ENCODE results near the gene MAN1C1. TPM values are rescaled to one million over a fixed set of nuclear protein-coding genes. Genes with fewer than 3 reads are reported as not detected.
A peak's percentile ranks its signal among the peaks of the same experiment; 100 is the strongest.

MAN1C1 gene
- total and polyA plus RNA-seq, 8 donors, result 2.1 to 9.2 (median 4.0) TPM

DNA sequence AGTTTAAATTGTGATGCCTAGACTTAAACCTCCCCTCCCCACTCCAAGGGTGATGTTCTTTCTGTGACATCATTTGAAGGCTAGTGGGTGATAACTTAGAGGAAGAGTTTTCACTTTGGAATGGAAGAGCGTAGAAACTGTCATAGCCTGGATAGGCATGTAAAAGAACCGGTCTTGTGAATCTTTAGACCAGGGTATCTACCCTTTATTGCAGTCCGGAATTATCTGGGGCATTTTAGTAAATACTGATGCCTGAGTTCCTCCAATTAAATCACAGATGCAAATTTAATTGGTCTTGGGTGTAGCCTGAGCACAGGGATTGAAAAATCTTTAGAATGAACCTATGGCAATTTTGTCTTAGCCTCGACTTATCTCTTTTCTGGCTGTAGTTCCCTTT lies 24.7 kb downstream of the MAN1C1 start:
- no peak for TF ChIP-seq CTCF (IDR thresholded peaks at IDR 0.05)
- H3K4me3 ChIP-seq, result no peak overlapping the region
- no peaks in the 10 kb centered on the region for H3K9me3 ChIP-seq
- FAIRE-seq (no peak), ATAC-seq (no peak), DNase-seq (no peak)
- no peak overlapping the region for H3K27ac ChIP-seq
- no peaks in the 10 kb centered on the region for H3K27me3 ChIP-seq
- H3K4me1 ChIP-seq, result no peaks in the 10 kb centered on the region
- 69 to 79% methylated on average over 4 of the region's 4 CpGs for WGBS, 2 donors
- intact Hi-C loops (cut with DNase I), result no loop called here
- H3K36me3 ChIP-seq, result no peaks in the 10 kb centered on the region

- intact Hi-C loops (cut with DNase I), result no loop called here
- WGBS, 2 donors, result 65 to 73% methylated on average over 8 of the region's 8 CpGs
- H3K27me3 ChIP-seq, result no peaks in the 10 kb centered on the region
- no peaks in the 10 kb centered on the region for H3K9me3 ChIP-seq
- no peak for DNase-seq
- H3K4me3 ChIP-seq, result no peak overlapping the region
- no peak for FAIRE-seq
- no peak for TF ChIP-seq CTCF (IDR thresholded peaks at IDR 0.05)
- no peak overlapping the region for H3K27ac ChIP-seq
- H3K4me1 ChIP-seq, result no peaks in the 10 kb centered on the region
- no peaks in the 10 kb centered on the region for H3K36me3 ChIP-seq
- ATAC-seq, result peak in 3 of 4 donors; percentile 23 to 50 (median 31)
Observed at GRCh38 chr1:25641931-25642573, 25.5 kb downstream of the MAN1C1 start.

GRCh38 chr1:25642574-25643108 lies 26.1 kb downstream of the MAN1C1 start:
- WGBS, 2 donors, result 70 to 83% methylated on average over 8 of the region's 8 CpGs
- H3K9me3 ChIP-seq, result no peaks in the 10 kb centered on the region
- peak in 3 of 4 donors; percentile 44 to 76 (median 59) for ATAC-seq
- no peak for DNase-seq
- H3K36me3 ChIP-seq, result no peaks in the 10 kb centered on the region
- no peak overlapping the region for H3K27ac ChIP-seq
- no peaks in the 10 kb centered on the region for H3K4me1 ChIP-seq
- intact Hi-C loops (cut with DNase I), result no loop called here
- no peak for TF ChIP-seq CTCF (IDR thresholded peaks at IDR 0.05)
- no peak overlapping the region for H3K4me3 ChIP-seq
- no peaks in the 10 kb centered on the region for H3K27me3 ChIP-seq
- FAIRE-seq, result no peak

DNA sequence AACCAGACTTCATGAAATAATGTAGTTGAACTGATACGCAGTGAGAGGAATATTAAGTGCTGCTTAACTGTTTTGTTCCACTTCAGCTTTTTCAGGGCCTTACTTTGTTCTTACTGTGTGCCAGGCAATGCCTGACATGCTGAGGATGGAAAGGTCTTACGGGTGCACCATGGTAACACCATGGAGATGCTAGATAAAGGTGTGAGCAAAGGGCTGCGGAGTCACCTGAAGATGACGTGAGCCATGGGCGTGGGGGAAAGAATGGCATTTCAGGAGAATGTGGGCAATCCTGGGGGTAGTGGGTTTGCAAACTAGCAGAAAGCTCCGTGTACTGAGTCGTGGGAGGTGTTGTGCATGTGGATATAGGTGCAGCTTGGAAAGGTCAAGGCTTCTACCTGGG lies 27.3 kb downstream of the MAN1C1 start:
- FAIRE-seq, result no peak
- Histone ChIP-seq H3K27me3 (no peaks in the 10 kb centered on the region), H3K4me3 (no peak overlapping the region), H3K27ac (no peak overlapping the region), H3K36me3 (no peaks in the 10 kb centered on the region), H3K9me3 (no peaks in the 10 kb centered on the region), H3K4me1 (no peaks in the 10 kb centered on the region)
- no peak for DNase-seq
- TF ChIP-seq CTCF (IDR thresholded peaks at IDR 0.05), result no peak
- intact Hi-C loops (cut with DNase I), result no loop called here
- WGBS, 2 donors, result 82 to 84% methylated on average over 7 of the region's 7 CpGs
- peak in 1 of 4 donors; percentile 15 for ATAC-seq

GRCh38 chr1:25644962-25645361 lies 28.4 kb downstream of the MAN1C1 start:
- no peak overlapping the region for H3K27ac ChIP-seq
- H3K4me1 ChIP-seq, result no peaks in the 10 kb centered on the region
- FAIRE-seq, result no peak
- no peaks in the 10 kb centered on the region for H3K27me3 ChIP-seq
- no peak for ATAC-seq
- no peak for TF ChIP-seq CTCF (IDR thresholded peaks at IDR 0.05)
- DNase-seq, result no peak
- no peaks in the 10 kb centered on the region for H3K9me3 ChIP-seq
- WGBS, 2 donors, result 72 to 80% methylated on average over 4 of the region's 4 CpGs
- no peak overlapping the region for H3K4me3 ChIP-seq
- H3K36me3 ChIP-seq, result no peaks in the 10 kb centered on the region
- intact Hi-C loops (cut with DNase I), result no loop called here

All from pancreas (tissue), 10 donors.